Bronchial epithelial cell (primary cell): ENCODE measurements around the gene VAV2. TPM values are rescaled to one million over a fixed set of nuclear protein-coding genes. Genes with fewer than 3 reads are reported as not detected.

Experiments used
- DNase-seq: peaks from one replicate; pipeline ENCODE4 v3.0.0-alpha.2; 2010; ENCODE audit warnings: low read depth
- FAIRE-seq: peaks from 2 replicates; lab custom pipeline; 2011; peaks lifted over from hg19 to GRCh38; lab: Jason Lieb, UNC
- H3K27me3 ChIP-seq: 2 replicates; pipeline ENCODE4 v1.5.1; 2011; ENCODE audit warnings: low read length; ENCODE audit not compliant: control insufficient read depth, insufficient read depth
- H3K36me3 ChIP-seq: 2 replicates; pipeline ENCODE4 v1.5.1; 2011; ENCODE audit warnings: low read length; ENCODE audit not compliant: control insufficient read depth, insufficient read depth
- H3K4me3 ChIP-seq: 2 replicates; pipeline ENCODE4 v1.5.1; 2011; ENCODE audit warnings: mild to moderate bottlenecking, low read depth, low read length, control low read depth
- total RNA-seq: library from RNA; depleted of rRNA; stranded (reverse); fragments of >200 nt; gene quantifications from 2 replicates; pipeline ENCODE4 v1.2.1, GENCODE V29; 2014
- TF ChIP-seq, protein P1 (sequence below): IDR thresholded peaks from 2 replicates; pipeline ENCODE4 v1.5.1; 2011; ENCODE audit warnings: mild to moderate bottlenecking, moderate library complexity, low read length, control low read depth, inconsistent platforms; ENCODE audit not compliant: insufficient read depth, severe bottlenecking

The VAV2 gene
- total RNA-seq, 1 donor from 2014 or later, result 46.6 TPM

DNA sequence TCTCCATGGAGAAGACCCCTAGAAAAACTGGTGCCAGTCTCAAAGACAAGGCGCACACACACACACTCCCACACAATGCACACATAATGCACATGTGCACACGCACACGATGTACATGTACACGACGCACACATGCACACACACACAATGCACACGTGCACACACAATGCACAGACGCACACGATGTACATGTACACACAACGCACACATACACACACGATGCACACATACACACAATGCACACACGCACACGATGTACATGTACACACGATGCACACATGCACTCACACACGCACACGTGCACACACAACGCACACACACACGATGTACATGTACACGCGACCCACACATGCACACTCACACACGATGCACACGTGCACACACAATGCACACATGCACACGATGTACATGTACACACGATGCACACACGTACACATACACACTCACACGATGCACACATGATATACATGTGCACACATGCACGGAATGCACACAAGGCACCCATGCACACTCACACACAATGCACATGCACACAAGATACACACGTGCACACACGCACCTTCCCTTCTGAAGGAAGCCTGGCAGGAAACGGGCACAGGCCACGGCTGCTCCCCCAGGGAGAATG lies 76.5 kb downstream of the VAV2 start:
- no peak for DNase-seq
- Histone ChIP-seq H3K4me3 (no peak overlapping the region), H3K36me3 (peaks cover 2% of the 10 kb centered on the region), H3K27me3 (no peaks in the 10 kb centered on the region)
- FAIRE-seq, result peak; percentile 100
- TF ChIP-seq, protein P1, sequence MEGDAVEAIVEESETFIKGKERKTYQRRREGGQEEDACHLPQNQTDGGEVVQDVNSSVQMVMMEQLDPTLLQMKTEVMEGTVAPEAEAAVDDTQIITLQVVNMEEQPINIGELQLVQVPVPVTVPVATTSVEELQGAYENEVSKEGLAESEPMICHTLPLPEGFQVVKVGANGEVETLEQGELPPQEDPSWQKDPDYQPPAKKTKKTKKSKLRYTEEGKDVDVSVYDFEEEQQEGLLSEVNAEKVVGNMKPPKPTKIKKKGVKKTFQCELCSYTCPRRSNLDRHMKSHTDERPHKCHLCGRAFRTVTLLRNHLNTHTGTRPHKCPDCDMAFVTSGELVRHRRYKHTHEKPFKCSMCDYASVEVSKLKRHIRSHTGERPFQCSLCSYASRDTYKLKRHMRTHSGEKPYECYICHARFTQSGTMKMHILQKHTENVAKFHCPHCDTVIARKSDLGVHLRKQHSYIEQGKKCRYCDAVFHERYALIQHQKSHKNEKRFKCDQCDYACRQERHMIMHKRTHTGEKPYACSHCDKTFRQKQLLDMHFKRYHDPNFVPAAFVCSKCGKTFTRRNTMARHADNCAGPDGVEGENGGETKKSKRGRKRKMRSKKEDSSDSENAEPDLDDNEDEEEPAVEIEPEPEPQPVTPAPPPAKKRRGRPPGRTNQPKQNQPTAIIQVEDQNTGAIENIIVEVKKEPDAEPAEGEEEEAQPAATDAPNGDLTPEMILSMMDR, result no peak

GRCh38 chr9:133914442-133915342 lies 77.4 kb downstream of the VAV2 start:
- DNase-seq (no peak), FAIRE-seq (no peak)
- TF ChIP-seq, protein P1, result no peak
- Histone ChIP-seq H3K4me3 (no peak overlapping the region), H3K36me3 (peaks cover 2% of the 10 kb centered on the region), H3K27me3 (no peaks in the 10 kb centered on the region)

- Histone ChIP-seq H3K27me3 (no peaks in the 10 kb centered on the region), H3K4me3 (no peak overlapping the region), H3K36me3 (peaks cover 5% of the 10 kb centered on the region)
- TF ChIP-seq, protein P1, result no peak
- DNase-seq, result no peak
- no peak for FAIRE-seq
Measured at GRCh38 chr9:133913571-133914369, 78.4 kb downstream of the VAV2 start.

DNA sequence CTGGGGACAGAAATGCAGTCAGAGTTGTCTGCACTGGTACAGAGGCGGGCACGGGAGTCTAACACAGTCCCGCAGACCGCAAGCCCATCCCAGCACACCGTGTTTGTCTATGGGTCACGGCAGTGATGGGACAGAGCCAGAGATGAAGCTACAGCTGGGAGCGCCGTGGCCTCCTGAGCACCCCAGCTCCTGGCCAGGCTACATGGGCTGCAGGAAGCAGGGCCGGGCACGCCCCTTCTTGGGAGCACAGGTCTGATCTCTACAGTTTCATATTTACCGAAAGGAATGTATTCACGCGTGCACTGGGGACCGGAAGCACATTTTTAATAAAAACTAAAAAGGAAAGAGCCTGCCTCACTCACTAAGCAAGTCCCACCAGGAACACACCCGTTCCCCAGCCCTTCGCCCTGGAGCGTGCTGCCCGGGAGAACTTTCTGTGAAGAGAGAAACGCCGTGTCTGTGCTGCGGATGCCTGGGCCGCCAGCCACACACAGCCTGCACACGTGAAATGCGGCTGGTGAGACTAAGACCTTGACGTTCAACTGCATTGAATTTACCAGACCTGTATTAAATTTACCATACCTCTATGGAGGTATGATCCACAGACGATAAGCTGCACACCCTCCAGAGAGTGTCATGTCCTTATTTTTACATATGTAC lies 81.1 kb downstream of the VAV2 start:
- H3K4me3 ChIP-seq, result no peak overlapping the region
- TF ChIP-seq, protein P1, result no peak
- H3K36me3 ChIP-seq, result peaks cover 5% of the 10 kb centered on the region
- no peaks in the 10 kb centered on the region for H3K27me3 ChIP-seq
- peak; percentile 43 for FAIRE-seq
- DNase-seq, result peak; percentile 30

DNA sequence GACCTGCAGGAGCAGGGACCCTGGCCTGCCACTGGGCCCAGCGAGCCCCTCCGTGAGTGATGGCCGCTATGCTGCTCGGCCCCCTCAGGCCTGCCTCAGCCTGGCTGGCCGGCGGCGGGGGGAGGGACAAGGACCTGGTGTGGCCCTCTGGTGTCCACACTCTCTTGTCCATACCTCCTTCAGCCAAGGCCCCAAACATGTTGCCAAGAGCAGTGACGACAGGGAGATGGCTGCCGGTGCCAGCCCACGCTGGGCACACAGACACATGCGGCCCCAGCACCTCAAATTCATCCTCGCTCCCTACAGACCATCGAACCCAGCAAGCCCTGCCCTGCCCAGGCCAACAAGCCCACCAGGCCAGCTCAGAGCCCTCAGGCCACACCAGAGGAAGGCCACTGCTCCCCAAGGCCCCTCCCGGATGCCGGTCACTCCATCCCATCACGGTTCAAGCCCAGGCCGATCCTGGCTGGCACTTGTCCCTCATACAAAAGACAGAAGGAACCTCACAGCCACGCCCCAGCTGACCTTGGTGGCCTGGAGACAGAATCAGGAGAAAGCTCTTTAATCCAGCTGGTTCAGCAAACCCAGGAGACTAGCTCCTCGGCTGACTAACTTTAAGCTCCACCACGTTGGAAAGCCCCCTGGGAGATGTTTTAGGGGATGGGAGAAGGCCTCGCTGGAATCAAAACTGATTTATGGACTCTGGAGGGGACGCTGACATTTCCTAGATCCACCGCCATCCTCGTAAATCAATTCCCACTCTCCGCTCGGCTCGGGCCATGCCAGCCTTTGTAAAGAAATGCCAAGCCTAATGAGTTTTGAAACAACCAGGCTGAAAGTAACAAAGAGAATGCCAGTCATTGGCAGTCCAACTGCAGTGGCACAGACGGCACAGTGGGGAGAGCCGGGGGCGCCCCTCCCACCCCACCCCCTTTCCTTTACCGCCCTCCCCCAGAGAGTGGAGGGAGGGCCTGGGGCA lies 84.9 kb downstream of the VAV2 start:
- Histone ChIP-seq H3K4me3 (no peak overlapping the region), H3K36me3 (peaks cover 3% of the 10 kb centered on the region), H3K27me3 (no peaks in the 10 kb centered on the region)
- TF ChIP-seq, protein P1, result no peak
- FAIRE-seq, result no peak
- no peak for DNase-seq
